HepG2 (cell line): ENCODE data around the gene NEIL1. TPM values are rescaled to one million over a fixed set of nuclear protein-coding genes. Genes with fewer than 3 reads are reported as not detected.

ENCODE experiments used
- FOXO1 ChIP-seq: sonication (generic); formaldehyde crosslinking; IDR thresholded peaks from 2 replicates; pipeline ENCODE4 v1.4.0; 2020; ENCODE audit warnings: missing genetic modification reagents
- GABPB1 ChIP-seq: IDR thresholded peaks from 2 replicates; pipeline ENCODE4 v1.6.1; 2016; ENCODE audit warnings: mild to moderate bottlenecking, missing genetic modification reagents, moderate library complexity, missing compliant biosample characterization
- GPN1 ChIP-seq: sonication (generic); formaldehyde crosslinking; IDR thresholded peaks from 2 replicates; pipeline ENCODE4 v1.5.1; 2020; ENCODE audit warnings: missing genetic modification reagents, borderline replicate concordance
- HDAC1 ChIP-seq: sonication (generic); formaldehyde crosslinking; IDR thresholded peaks from 2 replicates; pipeline ENCODE4 v1.5.1; 2020; ENCODE audit warnings: mild to moderate bottlenecking, missing genetic modification reagents
- HNF4G ChIP-seq, 2 experiments: sonication (generic) in 1 of 2; formaldehyde crosslinking in 1 of 2; IDR thresholded peaks; 2 replicates each; pipeline versions ENCODE4 v1.4.0 to v1.6.1; 2011 to 2020; ENCODE audit warnings: borderline replicate concordance in 2 of 2, low read depth in 2 of 2, mild to moderate bottlenecking in 2 of 2, low read length in 1 of 2, missing genetic modification reagents in 1 of 2, moderate library complexity in 1 of 2
- JUND ChIP-seq: sonication (generic); formaldehyde crosslinking; IDR thresholded peaks from 2 replicates; pipeline ENCODE4 v1.8.0; 2022; ENCODE audit warnings: mild to moderate bottlenecking, missing genetic modification reagents
- MED8 ChIP-seq: sonication (generic); formaldehyde crosslinking; IDR thresholded peaks from 2 replicates; pipeline ENCODE4 v1.8.1; 2023; ENCODE audit warnings: mild to moderate bottlenecking, missing genetic modification reagents; ENCODE audit not compliant: insufficient replicate concordance
- MLLT10 ChIP-seq: sonication (generic); formaldehyde crosslinking; IDR thresholded peaks from 2 replicates; pipeline ENCODE4 v1.4.0; 2020; ENCODE audit warnings: missing genetic modification reagents
- MTF2 ChIP-seq: sonication (generic); formaldehyde crosslinking; IDR thresholded peaks from 2 replicates; pipeline ENCODE4 v1.5.0; 2020; ENCODE audit warnings: missing genetic modification reagents, borderline replicate concordance
- NFKB2 ChIP-seq: sonication (generic); formaldehyde crosslinking; IDR thresholded peaks from 2 replicates; pipeline ENCODE4 v1.4.0; 2020; ENCODE audit warnings: missing genetic modification reagents, borderline replicate concordance
- RARG ChIP-seq: sonication (generic); formaldehyde crosslinking; IDR thresholded peaks from 2 replicates; pipeline ENCODE4 v1.4.0; 2020; ENCODE audit warnings: low read depth, mild to moderate bottlenecking, missing genetic modification reagents
- RCOR2 ChIP-seq: IDR thresholded peaks from 2 replicates; pipeline ENCODE4 v1.6.1; 2016; ENCODE audit warnings: missing biosample characterization, missing genetic modification reagents
- WIZ ChIP-seq: sonication (generic); formaldehyde crosslinking; IDR thresholded peaks from 2 replicates; pipeline ENCODE4 v1.5.1; 2020; ENCODE audit warnings: mild to moderate bottlenecking, missing genetic modification reagents
- ZFP41 ChIP-seq: sonication (generic); formaldehyde crosslinking; IDR thresholded peaks from 2 replicates; pipeline ENCODE4 v1.4.0; 2020; ENCODE audit warnings: mild to moderate bottlenecking, missing genetic modification reagents, borderline replicate concordance
- ZNF598 ChIP-seq: sonication (generic); formaldehyde crosslinking; IDR thresholded peaks from 2 replicates; pipeline ENCODE4 v1.5.1; 2020; ENCODE audit warnings: mild to moderate bottlenecking, missing genetic modification reagents, borderline replicate concordance
- ZNF773 ChIP-seq: sonication (generic); formaldehyde crosslinking; IDR thresholded peaks from 2 replicates; pipeline ENCODE4 v1.4.0; 2020; ENCODE audit warnings: missing genetic modification reagents, borderline replicate concordance
- ZUFSP ChIP-seq: sonication (generic); formaldehyde crosslinking; IDR thresholded peaks from 2 replicates; pipeline ENCODE4 v1.9.0; 2021; ENCODE audit warnings: missing genetic modification reagents, mild to moderate bottlenecking, borderline replicate concordance
- polyA plus RNA-seq, 8 experiments: library from polyadenylated mRNA; depleted of rRNA in 3 of 8; stranded (reverse) in 7 of 8; unstranded in 1 of 8; fragments of >200 nt; fragmentation: Illumina TruSeq in 4 of 8; extraction: Trizol in 4 of 8; gene quantifications; 2 replicates each; pipeline versions ENCODE4 v1.2.1 to v1.2.3, GENCODE V29; 2011 to 2016; ENCODE audit warnings: low read depth in 4 of 8, missing spikeins in 1 of 8, mixed read lengths in 1 of 8; ENCODE audit not compliant: insufficient read depth in 1 of 8
- total RNA-seq, 5 experiments: library from RNA; depleted of rRNA; stranded (reverse); fragments of >200 nt; fragmentation: Illumina TruSeq; extraction: Trizol; gene quantifications; 2 replicates each; pipeline ENCODE4 v1.2.3, GENCODE V29; 2016; ENCODE audit warnings: low read depth in 1 of 5
- TF ChIP-seq, protein P1 (sequence below): sonication (generic); formaldehyde crosslinking; IDR thresholded peaks from 2 replicates; pipeline ENCODE4 v1.5.0; 2020; ENCODE audit warnings: missing genetic modification reagents, mild to moderate bottlenecking, borderline replicate concordance
- TF ChIP-seq, protein P2 (sequence below): sonication (generic); formaldehyde crosslinking; IDR thresholded peaks from 2 replicates; pipeline ENCODE4 v1.4.0; 2020; ENCODE audit warnings: missing genetic modification reagents, borderline replicate concordance
- TF ChIP-seq, protein P3 (sequence below): sonication (generic); formaldehyde crosslinking; IDR thresholded peaks from 2 replicates; pipeline ENCODE4 v1.4.0; 2020; ENCODE audit warnings: mild to moderate bottlenecking, missing genetic modification reagents

Gene NEIL1
- total and polyA plus RNA-seq, 2 of the 13 experiments (the other 11 are each of a cell fraction or from before 2014, with no cell fraction given) = 10.4 to 15.5 TPM

DNA sequence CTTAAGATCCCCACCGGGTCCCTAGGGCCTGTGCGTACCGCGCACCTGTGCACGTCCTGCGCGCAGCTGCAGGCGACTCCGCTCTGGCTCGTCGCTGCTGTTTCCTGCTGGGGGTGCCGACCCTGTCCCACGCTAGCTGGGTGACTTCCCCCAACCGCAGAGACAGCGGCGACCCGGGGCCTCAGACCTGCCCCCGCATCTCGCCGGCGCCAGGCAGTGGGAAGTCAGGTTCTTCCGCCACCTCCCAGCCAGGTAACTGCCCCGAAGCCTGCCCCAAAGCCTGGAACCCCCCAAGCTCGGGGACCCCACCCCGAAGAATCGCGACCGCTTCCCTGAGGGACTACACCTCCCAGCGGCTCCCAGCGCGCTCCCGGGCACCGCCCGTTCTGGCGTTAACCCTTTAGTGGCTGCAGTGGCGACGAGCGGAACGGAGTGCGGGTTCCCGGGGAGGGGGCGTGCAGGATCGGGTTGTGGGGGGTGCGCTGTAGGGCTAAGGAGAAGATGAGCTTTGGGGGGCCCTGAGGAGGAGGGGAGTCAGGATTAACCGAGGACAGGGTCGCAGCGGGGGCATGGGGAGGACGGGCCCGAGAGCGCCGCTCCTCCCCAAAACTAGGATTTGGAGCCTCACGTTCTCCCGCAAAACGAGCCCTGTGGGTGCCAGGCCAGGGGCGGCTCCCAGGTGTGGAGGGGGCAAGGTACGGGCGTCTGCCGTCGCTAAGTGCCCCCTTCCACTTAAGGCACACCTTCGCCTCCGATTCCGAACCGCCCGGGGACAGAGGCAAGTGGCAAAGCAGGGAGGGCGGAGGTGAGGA lies 589 bp downstream of the NEIL1 start (continued):
- TF ChIP-seq ZUFSP (no peak), WIZ (CRISPR knock-in tag) (no peak), ZNF598 (CRISPR knock-in tag) (peak; percentile 83), MLLT10 (CRISPR knock-in tag) (no peak), RCOR2 (no peak), NFKB2 (CRISPR knock-in tag) (no peak; the same call in 1 of the 2 replicates), JUND (CRISPR knock-in tag) (no peak), GABPB1 (CRISPR knock-in tag) (peak; percentile 82), MED8 (peak; percentile 18), ZNF773 (CRISPR knock-in tag) (no peak), GPN1 (CRISPR knock-in tag) (no peak), RARG (CRISPR knock-in tag) (no peak), HNF4G (IDR thresholded peaks at IDR 0.05; ENCODE audit: borderline replicate concordance, low read depth, low read length) (no peak), HNF4G (CRISPR knock-in tag; IDR thresholded peaks at IDR 0.05; ENCODE audit: borderline replicate concordance, low read depth) (no peak; the same call in 1 of the 2 replicates), FOXO1 (CRISPR knock-in tag) (0 out of 2 replicates have a peak, but pooled peaks have one; percentile 6), ZFP41 (CRISPR knock-in tag) (no peak), MTF2 (CRISPR knock-in tag) (peak; percentile 11; the same call in 1 of the 2 replicates), HDAC1 (CRISPR knock-in tag) (peak; percentile 45)
- TF ChIP-seq, protein P1, sequence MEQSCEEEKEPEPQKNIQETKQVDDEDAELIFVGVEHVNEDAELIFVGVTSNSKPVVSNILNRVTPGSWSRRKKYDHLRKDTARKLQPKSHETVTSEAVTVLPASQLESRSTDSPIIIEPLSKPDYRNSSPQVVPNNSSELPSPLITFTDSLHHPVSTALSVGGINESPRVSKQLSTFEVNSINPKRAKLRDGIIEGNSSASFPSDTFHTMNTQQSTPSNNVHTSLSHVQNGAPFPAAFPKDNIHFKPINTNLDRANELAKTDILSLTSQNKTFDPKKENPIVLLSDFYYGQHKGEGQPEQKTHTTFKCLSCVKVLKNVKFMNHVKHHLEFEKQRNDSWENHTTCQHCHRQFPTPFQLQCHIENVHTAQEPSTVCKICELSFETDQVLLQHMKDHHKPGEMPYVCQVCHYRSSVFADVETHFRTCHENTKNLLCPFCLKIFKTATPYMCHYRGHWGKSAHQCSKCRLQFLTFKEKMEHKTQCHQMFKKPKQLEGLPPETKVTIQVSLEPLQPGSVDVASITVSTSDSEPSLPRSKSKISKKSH (CRISPR knock-in tag) = no peak; the same call in 1 of the 2 replicates
- TF ChIP-seq, protein P2, sequence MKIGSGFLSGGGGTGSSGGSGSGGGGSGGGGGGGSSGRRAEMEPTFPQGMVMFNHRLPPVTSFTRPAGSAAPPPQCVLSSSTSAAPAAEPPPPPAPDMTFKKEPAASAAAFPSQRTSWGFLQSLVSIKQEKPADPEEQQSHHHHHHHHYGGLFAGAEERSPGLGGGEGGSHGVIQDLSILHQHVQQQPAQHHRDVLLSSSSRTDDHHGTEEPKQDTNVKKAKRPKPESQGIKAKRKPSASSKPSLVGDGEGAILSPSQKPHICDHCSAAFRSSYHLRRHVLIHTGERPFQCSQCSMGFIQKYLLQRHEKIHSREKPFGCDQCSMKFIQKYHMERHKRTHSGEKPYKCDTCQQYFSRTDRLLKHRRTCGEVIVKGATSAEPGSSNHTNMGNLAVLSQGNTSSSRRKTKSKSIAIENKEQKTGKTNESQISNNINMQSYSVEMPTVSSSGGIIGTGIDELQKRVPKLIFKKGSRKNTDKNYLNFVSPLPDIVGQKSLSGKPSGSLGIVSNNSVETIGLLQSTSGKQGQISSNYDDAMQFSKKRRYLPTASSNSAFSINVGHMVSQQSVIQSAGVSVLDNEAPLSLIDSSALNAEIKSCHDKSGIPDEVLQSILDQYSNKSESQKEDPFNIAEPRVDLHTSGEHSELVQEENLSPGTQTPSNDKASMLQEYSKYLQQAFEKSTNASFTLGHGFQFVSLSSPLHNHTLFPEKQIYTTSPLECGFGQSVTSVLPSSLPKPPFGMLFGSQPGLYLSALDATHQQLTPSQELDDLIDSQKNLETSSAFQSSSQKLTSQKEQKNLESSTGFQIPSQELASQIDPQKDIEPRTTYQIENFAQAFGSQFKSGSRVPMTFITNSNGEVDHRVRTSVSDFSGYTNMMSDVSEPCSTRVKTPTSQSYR = no peak
- TF ChIP-seq, protein P3, sequence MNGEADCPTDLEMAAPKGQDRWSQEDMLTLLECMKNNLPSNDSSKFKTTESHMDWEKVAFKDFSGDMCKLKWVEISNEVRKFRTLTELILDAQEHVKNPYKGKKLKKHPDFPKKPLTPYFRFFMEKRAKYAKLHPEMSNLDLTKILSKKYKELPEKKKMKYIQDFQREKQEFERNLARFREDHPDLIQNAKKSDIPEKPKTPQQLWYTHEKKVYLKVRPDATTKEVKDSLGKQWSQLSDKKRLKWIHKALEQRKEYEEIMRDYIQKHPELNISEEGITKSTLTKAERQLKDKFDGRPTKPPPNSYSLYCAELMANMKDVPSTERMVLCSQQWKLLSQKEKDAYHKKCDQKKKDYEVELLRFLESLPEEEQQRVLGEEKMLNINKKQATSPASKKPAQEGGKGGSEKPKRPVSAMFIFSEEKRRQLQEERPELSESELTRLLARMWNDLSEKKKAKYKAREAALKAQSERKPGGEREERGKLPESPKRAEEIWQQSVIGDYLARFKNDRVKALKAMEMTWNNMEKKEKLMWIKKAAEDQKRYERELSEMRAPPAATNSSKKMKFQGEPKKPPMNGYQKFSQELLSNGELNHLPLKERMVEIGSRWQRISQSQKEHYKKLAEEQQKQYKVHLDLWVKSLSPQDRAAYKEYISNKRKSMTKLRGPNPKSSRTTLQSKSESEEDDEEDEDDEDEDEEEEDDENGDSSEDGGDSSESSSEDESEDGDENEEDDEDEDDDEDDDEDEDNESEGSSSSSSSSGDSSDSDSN (CRISPR knock-in tag) = peak; percentile 88
